HepG2 (cell line): ENCODE data around the gene FBLIM1. TPM values are rescaled to one million over a fixed set of nuclear protein-coding genes. Genes with fewer than 3 reads are reported as not detected.

ENCODE experiments used
- ARID5B ChIP-seq: IDR thresholded peaks from 2 replicates; pipeline ENCODE4 v1.4.0; 2020; ENCODE audit warnings: mild to moderate bottlenecking, missing genetic modification reagents
- FOXC1 ChIP-seq: sonication (generic); formaldehyde crosslinking; IDR thresholded peaks from 2 replicates; pipeline ENCODE4 v1.8.0; 2022; ENCODE audit warnings: mild to moderate bottlenecking, missing genetic modification reagents, borderline replicate concordance
- HDAC1 ChIP-seq: sonication (generic); formaldehyde crosslinking; IDR thresholded peaks from 2 replicates; pipeline ENCODE4 v1.5.1; 2020; ENCODE audit warnings: mild to moderate bottlenecking, missing genetic modification reagents
- HNF1A ChIP-seq, 2 experiments: sonication (generic) in 1 of 2; formaldehyde crosslinking in 1 of 2; IDR thresholded peaks; 2 replicates each; pipeline versions ENCODE4 v1.4.0 to v1.6.1; 2016 to 2020; ENCODE audit warnings: borderline replicate concordance in 1 of 2, low read depth in 1 of 2, mild to moderate bottlenecking in 1 of 2, missing genetic modification reagents in 1 of 2
- KMT2B ChIP-seq: IDR thresholded peaks from 2 replicates; pipeline ENCODE4 v1.6.1; 2016; ENCODE audit warnings: missing genetic modification reagents, missing compliant biosample characterization
- PCBP1 ChIP-seq: fragments of 200-400 bp; formaldehyde crosslinking; IDR thresholded peaks from 2 replicates; pipeline ENCODE4 v1.6.1; 2017; ENCODE audit warnings: mild to moderate bottlenecking, low read depth, low read length, borderline replicate concordance
- SKI ChIP-seq: fragments of 450-650 bp; IDR thresholded peaks from one replicate; pipeline ENCODE4 v1.6.1; 2018; ENCODE audit warnings: mild to moderate bottlenecking; ENCODE audit not compliant: partially characterized antibody
- SOX13 ChIP-seq, 3 experiments: fragments of 450-650 bp in 1 of 3; sonication (generic) in 1 of 3; formaldehyde crosslinking in 1 of 3; IDR thresholded peaks in 2 of 3; conservative IDR thresholded peaks in 1 of 3; 2 replicates each; pipeline versions ENCODE4 v1.5.0 to v1.6.1; 2016 to 2020; ENCODE audit warnings: antibody characterized with exemption in 1 of 3, mild to moderate bottlenecking in 1 of 3, missing compliant biosample characterization in 1 of 3, missing genetic modification reagents in 1 of 3, moderate library complexity in 1 of 3
- SOX6 ChIP-seq, 2 experiments: fragments of 450-650 bp in 1 of 2; sonication (generic) in 1 of 2; formaldehyde crosslinking in 1 of 2; IDR thresholded peaks; 2 replicates each; pipeline versions ENCODE4 v1.4.0 to v1.6.1; 2017 to 2020; ENCODE audit warnings: antibody characterized with exemption in 1 of 2, mild to moderate bottlenecking in 1 of 2, missing genetic modification reagents in 1 of 2
- TRAFD1 ChIP-seq: sonication (generic); formaldehyde crosslinking; IDR thresholded peaks from 2 replicates; pipeline ENCODE4 v1.5.1; 2020; ENCODE audit warnings: missing genetic modification reagents, mild to moderate bottlenecking, borderline replicate concordance
- ZBTB25 ChIP-seq: IDR thresholded peaks from 2 replicates; pipeline ENCODE4 v1.6.1; 2018; ENCODE audit warnings: missing genetic modification reagents
- ZNF292 ChIP-seq: sonication (generic); formaldehyde crosslinking; IDR thresholded peaks from 2 replicates; pipeline ENCODE4 v1.8.1; 2022; ENCODE audit warnings: mild to moderate bottlenecking, low read depth, missing genetic modification reagents, borderline replicate concordance
- ZNF33B ChIP-seq: sonication (generic); formaldehyde crosslinking; IDR thresholded peaks from 2 replicates; pipeline ENCODE4 v1.5.1; 2020; ENCODE audit warnings: mild to moderate bottlenecking, missing genetic modification reagents
- ZNF879 ChIP-seq: sonication (generic); formaldehyde crosslinking; IDR thresholded peaks from 2 replicates; pipeline ENCODE4 v1.8.1; 2023; ENCODE audit warnings: missing genetic modification reagents
- polyA plus RNA-seq, 8 experiments: library from polyadenylated mRNA; depleted of rRNA in 3 of 8; stranded (reverse) in 7 of 8; unstranded in 1 of 8; fragments of >200 nt; fragmentation: Illumina TruSeq in 4 of 8; extraction: Trizol in 4 of 8; gene quantifications; 2 replicates each; pipeline versions ENCODE4 v1.2.1 to v1.2.3, GENCODE V29; 2011 to 2016; ENCODE audit warnings: low read depth in 4 of 8, missing spikeins in 1 of 8, mixed read lengths in 1 of 8; ENCODE audit not compliant: insufficient read depth in 1 of 8
- total RNA-seq, 5 experiments: library from RNA; depleted of rRNA; stranded (reverse); fragments of >200 nt; fragmentation: Illumina TruSeq; extraction: Trizol; gene quantifications; 2 replicates each; pipeline ENCODE4 v1.2.3, GENCODE V29; 2016; ENCODE audit warnings: low read depth in 1 of 5

FBLIM1 gene
- total and polyA plus RNA-seq, 2 of the 13 experiments (the other 11 are each of a cell fraction or from before 2014, with no cell fraction given): 10.6 to 23.0 TPM

GRCh38 chr1:15835741-15836510, 77.3 kb downstream of the FBLIM1 start (continued):
- 0 out of 2 replicates have a peak, but pooled peaks have one; percentile 55 for TF ChIP-seq PCBP1
- 0 out of 2 replicates have a peak, but pooled peaks have one; percentile 10 for TF ChIP-seq HNF1A (IDR thresholded peaks at IDR 0.05; ENCODE audit: low read depth)
- no peak; the same call in 1 of the 2 replicates for TF ChIP-seq HNF1A (CRISPR knock-in tag; IDR thresholded peaks at IDR 0.05; ENCODE audit: borderline replicate concordance)
- peak; percentile 28; the same call in 1 of the 2 replicates for TF ChIP-seq ZBTB25 (CRISPR knock-in tag)
- peak; percentile 83 for TF ChIP-seq KMT2B (CRISPR knock-in tag)
- TF ChIP-seq SOX13 (IDR thresholded peaks at IDR 0.05): no peak
- TF ChIP-seq SOX13 (CRISPR knock-in tag; conservative IDR thresholded peaks at IDR 0.05 in 1 of 2, IDR thresholded peaks at IDR 0.05 in 1 of 2): peak in 1 of 2 experiments; percentile 77; a peak in 2 of 4 replicates
- TF ChIP-seq ARID5B (CRISPR knock-in tag): peak; percentile 45; the same call in 1 of the 2 replicates
- 0 out of 2 replicates have a peak, but pooled peaks have one; percentile 48 for TF ChIP-seq TRAFD1 (CRISPR knock-in tag)
- TF ChIP-seq SOX6 (IDR thresholded peaks at IDR 0.05): no peak
- peak; percentile 89 for TF ChIP-seq SOX6 (CRISPR knock-in tag; IDR thresholded peaks at IDR 0.05)
- 0 out of 2 replicates have a peak, but pooled peaks have one; percentile 87 for TF ChIP-seq ZNF879 (CRISPR knock-in tag)
- TF ChIP-seq SKI: peak; percentile 35
- peak; percentile 9; the same call in 1 of the 2 replicates for TF ChIP-seq ZNF292 (CRISPR knock-in tag)
- TF ChIP-seq FOXC1: peak; percentile 71; the same call in 1 of the 2 replicates
- TF ChIP-seq ZNF33B (CRISPR knock-in tag): no peak
- peak; percentile 36; the same call in 1 of the 2 replicates for TF ChIP-seq HDAC1 (CRISPR knock-in tag)
